KMS-11 (cell line): ENCODE results near the gene CFAP299.

Source experiments
- H2AFZ ChIP-seq: fragments of 200-600 bp; sonication (generic); 2 replicates; pipeline ENCODE4 v1.6.1; 2016; ENCODE audit warnings: antibody characterized with exemption, mixed run types, low read depth
- H3K27ac ChIP-seq: fragments of 200-600 bp; sonication (generic); 2 replicates; pipeline ENCODE4 v1.6.1; 2016; ENCODE audit warnings: mild to moderate bottlenecking, mixed run types
- H3K27me3 ChIP-seq: fragments of 200-600 bp; sonication (generic); 2 replicates; pipeline ENCODE4 v1.6.1; 2017; ENCODE audit warnings: mild to moderate bottlenecking, low read depth, mixed run types, moderate library complexity; ENCODE audit not compliant: insufficient read depth
- H3K36me3 ChIP-seq: fragments of 200-600 bp; sonication (generic); 2 replicates; pipeline ENCODE4 v1.6.1; 2017; ENCODE audit warnings: mild to moderate bottlenecking, mixed run types; ENCODE audit not compliant: insufficient read depth
- H3K4me1 ChIP-seq: fragments of 200-600 bp; sonication (generic); 2 replicates; pipeline ENCODE4 v1.6.1; 2016; ENCODE audit warnings: mild to moderate bottlenecking, low read depth, mixed run types; ENCODE audit not compliant: poor library complexity, severe bottlenecking
- H3K4me2 ChIP-seq: fragments of 200-600 bp; sonication (generic); 2 replicates; pipeline ENCODE4 v1.7.0; 2016; ENCODE audit warnings: mild to moderate bottlenecking, mixed run types
- H3K4me3 ChIP-seq: fragments of 200-600 bp; sonication (generic); IDR thresholded peaks from 2 replicates; pipeline ENCODE4 v1.6.1; 2017; ENCODE audit warnings: low read depth, low read length, mixed read lengths; ENCODE audit not compliant: insufficient read depth
- H3K79me2 ChIP-seq: fragments of 200-600 bp; sonication (generic); 2 replicates; pipeline ENCODE4 v1.6.1; 2016; ENCODE audit warnings: low read depth, mixed run types; ENCODE audit not compliant: insufficient read depth
- H3K9ac ChIP-seq: fragments of 200-600 bp; sonication (generic); 2 replicates; pipeline ENCODE4 v1.6.1; 2016; ENCODE audit warnings: mild to moderate bottlenecking, mixed run types
- H4K20me1 ChIP-seq: fragments of 200-600 bp; sonication (generic); 2 replicates; pipeline ENCODE4 v1.6.1; 2016; ENCODE audit warnings: mild to moderate bottlenecking, mixed run types; ENCODE audit not compliant: insufficient read depth
- CTCF ChIP-seq: fragments of 200-600 bp; sonication (generic); conservative IDR thresholded peaks from 2 replicates; pipeline ENCODE4 v1.6.1; 2017; ENCODE audit warnings: low read depth, mild to moderate bottlenecking, antibody characterized with exemption, low read length, moderate library complexity, mixed read lengths

Gene CFAP299

GRCh38 chr4:80471756-80472155, 136.2 kb downstream of the CFAP299 start:
- Histone ChIP-seq H3K27me3 (no peaks in the 10 kb centered on the region), H3K36me3 (no peaks in the 10 kb centered on the region), H2AFZ (no peak overlapping the region), H3K4me3 (no peak overlapping the region), H3K4me1 (no peaks in the 10 kb centered on the region), H3K79me2 (no peaks in the 10 kb centered on the region), H3K9ac (no peak overlapping the region), H3K27ac (no peak overlapping the region), H3K4me2 (no peak overlapping the region), H4K20me1 (no peaks in the 10 kb centered on the region)
- no peak for TF ChIP-seq CTCF

DNA sequence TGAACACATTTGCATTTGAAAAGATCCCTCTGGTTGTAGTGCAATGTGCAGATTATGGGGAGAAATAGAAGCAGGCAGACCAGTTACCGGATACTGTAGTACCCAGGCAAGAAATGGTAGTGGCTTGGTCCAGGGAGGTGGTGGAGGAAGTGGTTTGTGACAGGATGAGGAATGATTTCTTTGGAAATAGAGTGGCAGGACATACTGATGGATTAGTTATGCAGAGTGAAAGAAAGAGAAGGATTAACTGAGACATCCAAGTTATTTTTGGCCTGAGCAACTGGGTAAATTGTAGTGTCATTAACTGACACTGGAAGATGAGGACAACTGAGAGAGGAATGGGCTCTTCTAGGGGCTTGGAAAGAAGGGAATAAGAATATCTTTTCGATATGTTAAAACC, 139.7 kb downstream of the CFAP299 start:
- H3K9ac ChIP-seq, result no peak overlapping the region
- no peak overlapping the region for H3K27ac ChIP-seq
- H3K4me2 ChIP-seq, result no peak overlapping the region
- H3K4me1 ChIP-seq, result no peaks in the 10 kb centered on the region
- no peaks in the 10 kb centered on the region for H3K36me3 ChIP-seq
- no peak overlapping the region for H2AFZ ChIP-seq
- no peaks in the 10 kb centered on the region for H3K79me2 ChIP-seq
- no peak overlapping the region for H3K4me3 ChIP-seq
- TF ChIP-seq CTCF, result no peak
- H3K27me3 ChIP-seq, result no peaks in the 10 kb centered on the region
- H4K20me1 ChIP-seq, result no peaks in the 10 kb centered on the region

DNA sequence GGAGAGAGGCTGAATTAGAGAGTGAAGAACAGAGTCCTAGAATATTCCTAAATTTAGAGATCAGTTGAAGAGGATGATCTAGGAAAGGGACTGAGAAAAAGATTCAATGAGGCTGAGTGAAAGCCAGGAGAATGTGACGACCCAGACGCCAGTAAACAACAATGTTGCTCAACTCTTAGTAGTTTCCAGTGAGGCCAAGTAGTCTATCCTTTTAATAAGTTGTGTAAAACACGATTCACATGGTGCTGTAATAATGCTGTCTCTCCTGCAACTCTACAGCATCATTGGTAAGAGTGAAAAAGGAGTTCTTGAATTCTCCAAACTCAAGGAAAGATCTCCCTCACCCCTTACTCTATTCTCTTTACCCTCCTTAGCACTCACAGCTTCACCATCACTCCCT, 140.3 kb downstream of the CFAP299 start:
- no peaks in the 10 kb centered on the region for H3K4me1 ChIP-seq
- no peaks in the 10 kb centered on the region for H3K36me3 ChIP-seq
- no peak for TF ChIP-seq CTCF
- no peaks in the 10 kb centered on the region for H3K79me2 ChIP-seq
- no peak overlapping the region for H3K9ac ChIP-seq
- no peaks in the 10 kb centered on the region for H3K27me3 ChIP-seq
- no peak overlapping the region for H2AFZ ChIP-seq
- H4K20me1 ChIP-seq, result no peaks in the 10 kb centered on the region
- no peak overlapping the region for H3K4me2 ChIP-seq
- H3K4me3 ChIP-seq, result no peak overlapping the region
- H3K27ac ChIP-seq, result no peak overlapping the region

- H3K36me3 ChIP-seq, result no peaks in the 10 kb centered on the region
- H3K27me3 ChIP-seq, result no peaks in the 10 kb centered on the region
- no peak overlapping the region for H3K9ac ChIP-seq
- no peaks in the 10 kb centered on the region for H4K20me1 ChIP-seq
- no peak overlapping the region for H2AFZ ChIP-seq
- H3K4me2 ChIP-seq, result no peak overlapping the region
- H3K27ac ChIP-seq, result no peak overlapping the region
- TF ChIP-seq CTCF, result no peak
- no peaks in the 10 kb centered on the region for H3K79me2 ChIP-seq
- H3K4me3 ChIP-seq, result no peak overlapping the region
- H3K4me1 ChIP-seq, result no peaks in the 10 kb centered on the region
Observed at GRCh38 chr4:80484712-80485111, 149.2 kb downstream of the CFAP299 start.
